Endometrium (tissue), 2 donors: ENCODE measurements around the gene CPEB3.
"Not testable (repeated sequence)": the region's sequence is repeated elsewhere in the genome, so short reads cannot be mapped to it uniquely, and the experiment has no call there.

Experiments
- FAIRE-seq: peaks from 2 replicates; lab custom pipeline; 2012; peaks lifted over from hg19 to GRCh38; lab: Jason Lieb, UNC
- donor health status: control.
- donor health status: control.

CPEB3 gene

GRCh38 chr10:92094960-92095359 is 195.9 kb downstream of the CPEB3 start:
- FAIRE-seq, result no peak

- no peak for FAIRE-seq
Observed at GRCh38 chr10:92091965-92092364, 198.9 kb downstream of the CPEB3 start.

DNA sequence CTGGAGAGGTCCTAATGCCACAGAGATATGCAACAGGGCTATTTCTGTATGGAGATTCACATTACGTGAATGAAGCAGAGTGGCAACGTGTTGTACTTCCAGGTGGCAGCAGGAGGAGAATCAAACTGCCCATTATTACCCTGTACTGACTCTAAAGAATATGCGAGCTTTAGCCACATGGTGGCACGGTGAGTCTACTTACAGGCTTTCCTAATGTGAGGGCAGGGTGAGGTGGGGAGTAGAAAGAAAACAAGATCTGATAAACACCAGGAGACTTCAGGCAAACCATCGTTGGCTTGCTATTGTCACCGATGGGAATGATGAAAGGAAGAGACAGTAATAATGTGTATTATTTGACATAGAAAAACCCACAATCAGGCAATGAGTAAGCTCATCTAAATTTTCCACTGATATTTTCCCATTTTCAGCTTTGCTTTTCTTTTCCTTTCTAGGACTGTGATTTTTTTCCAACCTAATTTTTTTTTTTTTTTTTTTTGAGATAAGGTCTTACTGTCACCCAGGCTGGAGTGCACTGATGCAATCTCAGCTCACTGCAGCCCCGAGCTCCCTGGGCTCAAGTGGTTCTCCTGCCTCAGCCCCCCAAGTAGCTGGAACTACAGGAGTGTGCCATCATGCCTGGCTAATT is 203.0 kb downstream of the CPEB3 start:
- FAIRE-seq, result peak; percentile 88

DNA sequence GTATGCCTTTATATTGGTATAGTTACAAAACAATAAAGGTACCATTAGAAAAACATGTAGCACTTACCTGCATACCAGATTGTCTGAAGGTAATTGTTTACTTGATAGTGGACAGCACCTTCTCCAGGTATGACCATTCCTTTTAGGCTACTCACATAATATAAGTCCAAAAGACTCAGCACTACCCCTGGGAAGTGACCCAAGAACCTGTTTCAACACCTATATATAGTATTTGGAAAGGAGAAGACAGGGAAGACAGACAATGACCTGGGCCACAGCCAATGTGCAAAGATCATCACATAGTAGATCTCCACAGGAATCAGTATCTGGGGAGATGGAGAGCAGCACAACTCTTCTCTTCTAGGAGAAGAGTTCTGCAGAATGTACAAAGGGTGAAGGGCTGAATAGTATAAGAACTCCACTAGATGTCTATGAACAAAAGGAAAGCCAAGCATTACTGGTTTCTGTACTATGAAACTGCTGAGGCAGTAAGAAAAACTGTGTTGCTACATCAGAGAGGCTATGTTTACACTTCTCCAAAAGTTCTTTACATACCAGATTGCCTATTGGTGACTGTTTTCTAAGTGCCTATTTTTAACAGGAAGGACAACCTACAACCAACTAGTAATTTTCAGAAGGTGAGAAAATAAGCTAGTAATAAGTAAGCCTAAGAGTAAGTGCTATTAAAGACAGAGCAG is 208.1 kb downstream of the CPEB3 start:
- FAIRE-seq, result no peak

DNA sequence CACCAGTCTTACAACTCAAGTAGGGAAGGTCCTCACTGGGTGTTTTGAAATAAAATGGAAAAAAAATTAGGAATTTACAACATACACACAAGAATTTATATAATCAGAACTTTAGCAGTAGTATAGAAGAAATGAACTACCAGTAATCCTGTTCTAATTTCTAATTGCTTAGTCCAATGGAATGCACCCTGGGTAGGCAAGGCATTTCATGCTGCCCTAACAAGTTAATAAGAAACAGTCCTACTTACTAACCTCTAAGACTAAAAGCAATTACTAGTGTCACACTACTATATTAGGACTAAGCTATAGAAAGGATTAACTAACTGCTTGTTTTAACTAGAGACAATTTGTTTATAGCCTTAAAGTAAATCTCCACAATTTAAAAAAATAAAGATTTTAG is 209.2 kb downstream of the CPEB3 start:
- FAIRE-seq, result no peak

DNA sequence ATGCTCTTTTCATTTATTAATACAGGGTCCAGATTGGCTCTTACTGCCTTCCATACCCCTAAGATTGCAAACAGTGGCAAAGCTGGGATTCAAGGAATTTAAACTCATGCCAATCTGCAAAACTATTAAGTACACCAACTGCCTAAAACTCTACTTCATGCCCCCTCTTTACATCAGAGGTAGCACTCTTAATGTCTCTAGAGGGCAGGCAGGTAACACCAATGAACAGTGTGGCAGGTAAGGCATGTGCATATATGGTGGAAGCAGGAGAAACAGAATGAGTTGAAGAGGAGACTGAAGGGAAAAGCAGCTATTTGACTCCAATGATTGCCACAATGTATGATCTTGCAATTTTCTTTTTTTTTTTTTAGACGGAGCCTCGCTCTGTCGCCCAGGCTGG is 210.6 kb downstream of the CPEB3 start:
- FAIRE-seq, result no peak

DNA sequence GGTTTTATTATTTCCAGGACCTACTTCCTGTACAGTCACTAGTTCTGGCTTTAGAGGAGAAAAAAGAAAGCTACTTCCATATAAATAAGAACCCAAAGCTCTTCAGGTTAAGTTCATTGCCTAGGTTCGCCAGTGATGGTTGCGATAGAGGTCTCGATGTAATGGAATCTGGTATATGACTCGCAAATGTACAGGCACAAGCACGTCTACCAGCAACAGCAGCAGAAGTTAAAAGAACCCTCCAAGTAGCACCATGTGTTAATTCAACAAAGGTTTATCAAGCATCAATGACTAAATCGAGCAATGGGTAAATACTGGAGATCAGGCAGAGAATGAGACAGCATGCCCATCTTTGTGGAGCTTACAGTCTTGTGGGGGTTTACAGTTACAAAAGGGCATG is 211.9 kb downstream of the CPEB3 start:
- no peak for FAIRE-seq

- no peak for FAIRE-seq
Observed at GRCh38 chr10:92076722-92077121, 214.2 kb downstream of the CPEB3 start.

GRCh38 chr10:92075829-92076228 is 215.0 kb downstream of the CPEB3 start:
- no peak for FAIRE-seq

GRCh38 chr10:92074126-92074887 is 216.6 kb downstream of the CPEB3 start:
- no peak for FAIRE-seq

DNA sequence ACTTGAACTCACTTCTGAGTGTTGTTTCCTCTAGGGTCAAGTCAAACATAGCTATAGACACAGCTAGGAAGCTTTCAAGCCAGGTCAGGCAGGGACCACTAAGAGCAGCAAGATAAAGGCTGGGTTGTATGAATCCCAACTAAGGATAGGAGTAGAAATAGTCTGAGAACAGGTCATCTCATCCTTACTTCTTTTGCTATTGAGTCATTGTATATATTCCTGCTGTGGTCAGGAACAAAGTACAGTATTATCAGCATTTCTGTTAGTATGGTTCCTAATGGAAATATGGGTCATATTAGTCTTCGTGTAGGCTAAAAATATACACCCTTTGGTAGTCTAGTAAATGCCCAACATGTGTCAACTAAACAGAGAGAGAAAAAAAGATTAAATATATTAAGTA is 222.0 kb downstream of the CPEB3 start:
- no peak for FAIRE-seq

DNA sequence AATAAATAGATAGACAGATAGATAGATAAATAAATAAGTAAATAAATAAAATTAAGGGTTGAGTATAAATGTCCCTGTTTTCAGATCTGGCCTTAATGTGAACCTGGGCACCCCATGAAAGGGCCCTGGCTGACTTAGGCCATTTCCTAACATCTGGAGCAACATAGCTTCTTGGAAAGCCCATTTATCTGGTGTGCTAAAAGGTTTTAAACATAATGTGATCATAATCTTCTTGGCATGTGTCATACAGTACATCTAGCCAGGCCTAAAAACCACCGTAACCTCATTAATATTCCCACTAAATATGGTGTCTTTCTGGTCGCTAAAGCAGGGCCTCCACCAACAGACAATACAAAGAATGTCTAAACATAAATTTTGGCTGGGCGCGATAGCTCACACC is 224.5 kb downstream of the CPEB3 start:
- no peak for FAIRE-seq

- FAIRE-seq, result no peak
Observed at GRCh38 chr10:92064506-92064905, 226.4 kb downstream of the CPEB3 start.

DNA sequence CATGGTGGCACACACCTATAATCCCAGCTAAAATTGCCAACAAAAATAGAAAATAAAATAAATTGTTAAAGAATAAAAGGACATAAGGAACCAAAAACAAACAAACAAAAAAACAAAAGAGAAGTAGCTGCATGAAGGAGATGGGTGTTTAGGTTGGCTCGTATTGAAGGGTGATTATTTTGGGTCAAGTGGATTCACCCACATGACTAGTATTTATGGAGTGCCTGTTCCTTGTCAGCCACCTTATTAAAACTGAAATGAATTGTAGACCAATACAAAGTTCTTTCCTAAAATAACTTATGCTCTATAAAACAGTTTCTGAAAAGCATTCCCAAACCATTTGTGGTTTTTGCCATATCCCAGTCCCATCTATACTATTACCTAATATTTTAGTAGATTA is 228.6 kb downstream of the CPEB3 start:
- no peak for FAIRE-seq

GRCh38 chr10:92054807-92055206 is 236.1 kb downstream of the CPEB3 start:
- no peak for FAIRE-seq

DNA sequence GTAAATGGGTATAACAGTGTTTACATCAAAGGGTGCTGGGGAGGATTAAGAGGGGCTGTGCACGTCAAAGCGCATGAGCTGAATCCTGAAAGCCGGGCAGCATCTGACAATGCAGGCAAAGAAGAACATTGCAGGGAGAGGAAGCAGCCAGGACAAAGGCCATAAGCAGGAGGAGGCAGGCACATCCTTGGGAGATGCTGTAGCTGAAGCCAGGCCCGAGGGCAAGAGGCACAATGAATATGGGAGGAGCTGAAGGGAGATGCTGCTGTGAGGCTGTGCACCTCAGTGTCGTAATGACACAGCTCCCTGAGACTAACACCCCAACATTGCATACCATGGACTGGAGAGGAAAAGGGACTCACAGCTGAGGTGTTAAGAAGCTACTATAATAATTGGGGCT is 238.1 kb downstream of the CPEB3 start:
- no peak for FAIRE-seq

- FAIRE-seq, result no peak
Observed at GRCh38 chr10:92052088-92052487, 238.8 kb downstream of the CPEB3 start.

DNA sequence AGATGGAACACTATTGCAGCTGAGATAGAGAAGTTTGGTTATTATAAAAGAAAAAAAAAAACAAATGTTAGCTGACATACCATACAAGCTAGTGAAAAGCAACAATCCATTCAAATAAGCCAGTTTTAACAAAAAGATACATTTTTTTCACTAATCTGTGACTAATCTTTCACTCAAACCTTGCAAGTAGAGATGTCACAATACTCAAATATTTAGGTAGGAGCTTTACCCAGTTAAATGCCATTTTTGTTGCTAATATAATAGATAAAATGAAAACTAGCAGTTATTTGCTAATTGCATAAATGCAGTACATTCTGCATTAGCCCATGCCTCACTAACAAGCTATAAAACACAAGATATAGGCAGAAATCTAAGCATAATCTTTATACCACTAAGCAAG is 243.7 kb downstream of the CPEB3 start:
- no peak for FAIRE-seq

DNA sequence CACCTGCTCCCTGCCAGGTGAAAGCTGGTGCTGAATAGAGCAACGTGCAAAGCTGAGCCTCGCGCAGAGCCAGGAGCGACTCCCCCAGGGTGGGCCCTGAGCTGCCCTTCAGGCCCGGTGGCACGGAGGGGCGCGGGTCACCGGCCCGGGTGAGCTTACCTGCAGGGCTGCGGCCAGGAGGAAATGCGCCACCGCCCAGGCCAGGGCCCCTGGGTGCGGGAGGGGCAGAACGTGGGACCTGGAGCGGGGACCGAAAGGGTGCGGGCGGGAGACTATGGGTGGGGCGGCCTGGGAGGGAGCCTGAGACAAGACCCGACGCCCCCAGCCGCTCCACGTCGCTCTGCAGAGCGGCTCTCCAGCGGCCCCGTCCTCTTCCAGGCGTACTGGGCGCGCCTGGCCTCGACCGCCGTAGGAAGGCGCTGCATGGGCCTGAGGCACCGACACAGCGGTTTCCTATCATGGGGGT is 245.2 kb downstream of the CPEB3 start:
- no peak for FAIRE-seq

DNA sequence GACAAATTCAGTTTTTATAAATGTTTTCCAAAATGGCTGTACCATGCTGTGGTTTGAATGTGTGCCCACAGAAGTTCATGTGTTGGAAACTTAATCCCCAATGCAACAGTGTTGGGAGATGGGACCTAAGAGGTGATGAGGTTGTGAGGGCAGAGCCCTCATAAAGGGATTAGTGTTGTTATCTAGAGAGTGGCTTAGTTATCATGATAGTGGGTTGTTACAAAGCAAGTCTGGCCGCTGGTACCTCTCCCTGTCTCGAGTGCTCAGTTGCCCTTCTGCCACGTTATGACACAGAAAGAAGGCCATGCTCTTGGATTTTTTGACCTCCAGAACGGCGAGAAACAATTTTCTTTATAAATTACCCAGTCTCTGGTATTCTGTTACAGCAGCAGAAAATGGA is 248.3 kb downstream of the CPEB3 start:
- FAIRE-seq, result no peak

DNA sequence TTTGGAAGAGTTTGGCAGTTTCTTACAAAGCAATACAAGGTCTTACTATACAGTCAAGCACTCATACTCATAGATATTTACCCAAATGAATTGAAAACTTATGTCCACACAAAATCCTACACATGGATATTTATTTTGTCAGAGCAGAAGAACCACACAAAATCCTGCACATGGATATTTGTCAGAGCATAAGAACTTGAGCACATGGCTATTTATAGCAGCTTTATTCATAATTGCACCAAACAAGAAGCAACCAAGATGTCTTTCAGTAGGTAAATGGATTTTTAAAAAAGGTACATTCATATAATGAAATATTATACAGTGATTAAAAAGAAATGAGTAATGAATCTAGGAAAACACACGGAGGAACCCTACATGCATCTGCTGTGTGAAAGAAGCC is 251.9 kb downstream of the CPEB3 start:
- no peak for FAIRE-seq

- FAIRE-seq, result not testable (repeated sequence)
Observed at GRCh38 chr10:92033070-92033469, 257.8 kb downstream of the CPEB3 start.

GRCh38 chr10:92031580-92031979 is 259.3 kb downstream of the CPEB3 start:
- FAIRE-seq, result no peak
